ENCODE measurements around the gene NAV2.

Gene NAV2

GRCh38 chr11:19864141-19865140, 151.8 kb downstream of the NAV2 start:
- no peak for DNase-seq
- in situ Hi-C loops (cut with HindIII; ENCODE audit: low pct_ligation_motif_present, low pct_unique_long_range_greater_than_20kb, low sequenced_read_pairs): no loop called here

GRCh38 chr11:19866037-19866436, 153.4 kb downstream of the NAV2 start:
- DNase-seq: no peak
- in situ Hi-C loops (cut with HindIII; ENCODE audit: low pct_ligation_motif_present, low pct_unique_long_range_greater_than_20kb, low sequenced_read_pairs): no loop called here

GRCh38 chr11:19866521-19866920, 153.9 kb downstream of the NAV2 start:
- in situ Hi-C loops (cut with HindIII; ENCODE audit: low pct_ligation_motif_present, low pct_unique_long_range_greater_than_20kb, low sequenced_read_pairs): no loop called here
- no peak for DNase-seq

GRCh38 chr11:19867064-19867463, 154.4 kb downstream of the NAV2 start:
- no peak for DNase-seq

GRCh38 chr11:19868281-19868821, 155.7 kb downstream of the NAV2 start:
- in situ Hi-C loops (cut with HindIII; ENCODE audit: low pct_ligation_motif_present, low pct_unique_long_range_greater_than_20kb, low sequenced_read_pairs): no loop called here
- no peak for DNase-seq

More at GRCh38 chr11:19867064-19867463, 154.4 kb downstream of the NAV2 start:
- in situ Hi-C loops (cut with HindIII; ENCODE audit: low pct_ligation_motif_present, low pct_unique_long_range_greater_than_20kb, low sequenced_read_pairs): no loop called here

- in situ Hi-C loops (cut with HindIII; ENCODE audit: low pct_ligation_motif_present, low pct_unique_long_range_greater_than_20kb, low sequenced_read_pairs): no loop called here
- no peak for DNase-seq
Observed at GRCh38 chr11:19868871-19869270, 156.2 kb downstream of the NAV2 start.

- DNase-seq: no peak
- in situ Hi-C loops (cut with HindIII; ENCODE audit: low pct_ligation_motif_present, low pct_unique_long_range_greater_than_20kb, low sequenced_read_pairs): no loop called here
Observed at GRCh38 chr11:19869466-19869865, 156.8 kb downstream of the NAV2 start.

GRCh38 chr11:19869946-19870589, 157.4 kb downstream of the NAV2 start:
- in situ Hi-C loops (cut with HindIII; ENCODE audit: low pct_ligation_motif_present, low pct_unique_long_range_greater_than_20kb, low sequenced_read_pairs): no loop called here
- no peak for DNase-seq

- DNase-seq: no peak
- in situ Hi-C loops (cut with HindIII; ENCODE audit: low pct_ligation_motif_present, low pct_unique_long_range_greater_than_20kb, low sequenced_read_pairs): no loop called here
Observed at GRCh38 chr11:19871531-19871930, 158.9 kb downstream of the NAV2 start.

GRCh38 chr11:19872512-19873145, 160.0 kb downstream of the NAV2 start:
- in situ Hi-C loops (cut with HindIII; ENCODE audit: low pct_ligation_motif_present, low pct_unique_long_range_greater_than_20kb, low sequenced_read_pairs): no loop called here
- DNase-seq: no peak

GRCh38 chr11:19873730-19874129, 161.1 kb downstream of the NAV2 start:
- in situ Hi-C loops (cut with HindIII; ENCODE audit: low pct_ligation_motif_present, low pct_unique_long_range_greater_than_20kb, low sequenced_read_pairs): no loop called here
- no peak for DNase-seq

GRCh38 chr11:19874266-19874665, 161.6 kb downstream of the NAV2 start:
- in situ Hi-C loops (cut with HindIII; ENCODE audit: low pct_ligation_motif_present, low pct_unique_long_range_greater_than_20kb, low sequenced_read_pairs): no loop called here
- DNase-seq: no peak

GRCh38 chr11:19876750-19877149, 164.1 kb downstream of the NAV2 start:
- DNase-seq: no peak
- in situ Hi-C loops (cut with HindIII; ENCODE audit: low pct_ligation_motif_present, low pct_unique_long_range_greater_than_20kb, low sequenced_read_pairs): no loop called here

- in situ Hi-C loops (cut with HindIII; ENCODE audit: low pct_ligation_motif_present, low pct_unique_long_range_greater_than_20kb, low sequenced_read_pairs): no loop called here
- no peak for DNase-seq
Observed at GRCh38 chr11:19878520-19878919, 165.9 kb downstream of the NAV2 start.

GRCh38 chr11:19879307-19880087, 166.9 kb downstream of the NAV2 start:
- in situ Hi-C loops (cut with HindIII; ENCODE audit: low pct_ligation_motif_present, low pct_unique_long_range_greater_than_20kb, low sequenced_read_pairs): no loop called here
- DNase-seq: no peak

GRCh38 chr11:19880088-19880345, 167.4 kb downstream of the NAV2 start:
- no peak for DNase-seq
- in situ Hi-C loops (cut with HindIII; ENCODE audit: low pct_ligation_motif_present, low pct_unique_long_range_greater_than_20kb, low sequenced_read_pairs): no loop called here

- in situ Hi-C loops (cut with HindIII; ENCODE audit: low pct_ligation_motif_present, low pct_unique_long_range_greater_than_20kb, low sequenced_read_pairs): no loop called here
- DNase-seq: no peak
Observed at GRCh38 chr11:19881177-19881576, 168.5 kb downstream of the NAV2 start.

GRCh38 chr11:19882356-19882755, 169.7 kb downstream of the NAV2 start:
- no peak for DNase-seq
- in situ Hi-C loops (cut with HindIII; ENCODE audit: low pct_ligation_motif_present, low pct_unique_long_range_greater_than_20kb, low sequenced_read_pairs): no loop called here

GRCh38 chr11:19886498-19886897, 173.9 kb downstream of the NAV2 start:
- no peak for DNase-seq
- in situ Hi-C loops (cut with HindIII; ENCODE audit: low pct_ligation_motif_present, low pct_unique_long_range_greater_than_20kb, low sequenced_read_pairs): no loop called here

Measured in ACHN (cell line).